ENCODE results near the gene LSM3.

The LSM3 gene

DNA sequence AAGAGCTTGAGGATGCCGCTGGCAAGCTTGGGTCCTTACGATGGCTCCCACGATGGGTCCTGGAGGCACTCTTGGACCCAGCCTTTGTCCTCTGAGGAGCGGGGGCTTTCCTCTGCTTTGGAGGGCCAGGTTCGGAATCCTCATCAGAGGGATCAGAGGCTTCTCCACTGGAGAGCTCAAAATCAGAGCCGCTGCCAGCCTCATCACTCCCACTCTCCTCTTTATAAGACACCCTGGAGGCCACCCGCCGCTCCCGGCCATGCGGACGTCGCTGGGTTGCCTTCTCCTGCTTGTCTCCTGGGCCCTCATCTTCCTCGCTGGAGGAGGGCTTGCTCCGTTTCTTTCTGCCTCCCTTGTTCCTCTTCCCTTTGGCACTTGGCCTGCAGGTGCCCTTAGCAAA lies 20.2 kb upstream of the LSM3 start:
- no peak for DNase-seq

DNA sequence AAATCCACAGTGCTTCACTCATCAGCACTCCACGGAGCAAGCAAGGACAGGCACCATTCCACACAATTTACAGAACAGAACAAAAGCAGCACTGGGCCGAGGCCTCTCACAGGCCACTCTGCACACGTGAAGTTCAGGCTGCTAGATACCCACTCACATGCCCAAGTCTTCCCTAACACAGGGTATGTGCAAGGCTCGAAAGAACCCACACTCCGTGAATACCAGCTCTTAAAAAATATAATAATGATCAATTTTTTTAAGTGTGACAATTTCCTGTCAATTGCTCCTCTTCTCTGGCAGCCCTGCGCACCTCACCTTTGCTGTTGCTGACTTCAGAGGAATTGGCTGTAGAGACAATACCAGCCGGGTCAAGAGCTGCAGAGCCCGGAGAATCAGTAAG lies 19.2 kb upstream of the LSM3 start:
- no peak for DNase-seq

DNA sequence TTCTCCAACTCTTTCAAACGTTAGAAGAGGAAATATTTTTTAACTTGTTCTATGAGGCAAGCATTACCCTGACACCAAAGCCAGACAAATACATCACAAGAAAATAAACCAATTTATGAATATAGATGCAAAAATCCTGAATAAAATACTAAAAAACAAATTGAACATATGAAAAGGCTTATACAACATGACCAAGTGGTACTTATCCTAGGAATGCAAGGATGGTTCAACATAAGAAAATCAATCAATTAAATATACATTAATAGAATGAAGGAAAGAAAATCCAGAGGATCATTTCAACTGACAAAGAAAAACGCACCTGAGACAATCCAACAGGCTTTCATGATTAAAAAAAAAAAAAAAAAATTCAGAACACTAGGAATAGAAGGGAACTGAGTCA lies 17.3 kb upstream of the LSM3 start:
- no peak for DNase-seq

DNA sequence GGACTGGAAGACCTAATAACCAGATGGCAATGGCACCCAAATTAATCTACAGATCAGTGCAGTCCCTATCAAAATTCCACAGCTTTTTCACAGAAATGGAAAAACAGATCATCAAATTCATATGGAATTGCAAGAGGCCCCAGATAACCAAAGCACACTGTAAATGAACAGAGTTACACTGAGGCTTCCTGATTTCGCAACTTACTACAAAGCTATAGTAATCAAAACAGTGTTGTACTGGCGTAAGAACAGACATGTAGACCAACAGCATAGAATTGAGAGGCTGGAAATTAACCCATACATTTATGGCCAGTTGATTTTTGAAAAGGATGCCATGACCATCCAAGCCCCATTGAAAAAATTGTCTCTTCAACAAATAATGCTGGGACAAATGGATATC lies 16.4 kb upstream of the LSM3 start:
- no peak for DNase-seq

DNA sequence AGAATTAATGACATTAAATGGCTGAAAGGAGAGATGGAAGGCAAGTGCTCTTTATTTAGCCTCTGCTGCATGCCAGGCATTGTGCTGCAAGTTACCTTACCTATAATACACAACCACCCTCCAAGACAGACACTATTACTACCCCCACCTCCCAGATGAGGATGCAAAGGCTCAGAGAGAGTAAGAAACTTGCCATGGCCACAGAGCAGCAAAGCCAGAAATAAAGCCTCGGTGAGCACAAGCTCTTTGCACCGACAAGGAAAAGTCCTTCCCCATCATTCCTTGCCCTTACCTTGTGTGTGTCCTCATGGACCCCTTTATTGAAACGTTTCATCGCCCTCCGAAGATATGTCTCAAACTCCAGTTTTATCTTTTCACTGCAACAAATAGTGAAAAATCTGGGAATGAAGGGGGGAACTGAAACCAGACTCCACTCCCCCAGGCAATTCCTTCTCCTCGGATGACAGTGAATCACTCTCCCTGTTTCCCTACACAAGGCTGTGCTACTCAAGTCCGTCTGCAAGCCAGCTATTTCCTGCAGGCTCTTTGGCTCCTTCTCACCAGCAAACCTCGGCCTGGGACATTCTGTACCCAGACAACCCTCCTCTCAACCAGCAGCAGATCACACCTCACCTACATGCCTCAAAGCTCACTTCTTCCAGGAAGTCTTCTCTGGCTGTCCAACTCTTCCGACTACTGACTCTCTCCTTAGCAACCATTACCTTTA lies 11.6 kb upstream of the LSM3 start:
- no peak for DNase-seq

DNA sequence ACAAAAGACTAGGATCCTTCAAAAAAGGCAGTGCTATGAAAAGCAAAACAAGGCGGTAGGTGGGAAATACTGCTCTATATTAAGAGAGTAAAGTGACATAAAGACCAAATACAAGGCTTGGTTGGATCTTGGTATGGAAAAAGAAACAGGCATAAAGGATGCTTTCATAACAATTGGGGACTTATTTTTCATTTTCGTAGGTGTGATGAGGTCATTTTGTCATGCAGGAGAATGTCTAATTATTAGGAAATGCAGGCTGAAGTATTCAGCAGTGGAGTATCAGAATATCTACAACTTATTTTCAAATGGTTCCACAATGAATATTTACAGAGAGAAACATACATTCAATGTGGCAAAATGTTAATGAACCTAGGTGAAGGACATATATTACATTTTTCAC lies 9.2 kb upstream of the LSM3 start:
- no peak for DNase-seq

DNA sequence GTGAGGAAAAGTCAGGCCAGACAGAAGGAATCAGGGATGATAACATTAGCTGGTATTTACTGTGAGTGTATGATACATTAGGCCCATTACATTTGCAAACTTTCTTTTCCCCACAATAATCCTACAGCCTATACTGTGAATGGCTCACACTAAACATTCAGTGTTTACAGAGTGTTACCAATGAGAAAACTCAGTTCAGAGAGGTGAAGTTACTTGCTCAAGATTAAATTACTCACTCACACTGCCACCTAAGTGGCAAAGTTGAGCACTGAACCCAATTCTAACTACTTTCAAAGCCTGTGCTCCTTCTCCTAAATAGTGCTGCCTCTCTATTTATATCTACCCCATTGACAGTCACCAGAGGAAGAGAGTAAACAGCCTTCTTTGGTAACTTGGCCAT lies 8.7 kb upstream of the LSM3 start:
- DNase-seq, result no peak

DNA sequence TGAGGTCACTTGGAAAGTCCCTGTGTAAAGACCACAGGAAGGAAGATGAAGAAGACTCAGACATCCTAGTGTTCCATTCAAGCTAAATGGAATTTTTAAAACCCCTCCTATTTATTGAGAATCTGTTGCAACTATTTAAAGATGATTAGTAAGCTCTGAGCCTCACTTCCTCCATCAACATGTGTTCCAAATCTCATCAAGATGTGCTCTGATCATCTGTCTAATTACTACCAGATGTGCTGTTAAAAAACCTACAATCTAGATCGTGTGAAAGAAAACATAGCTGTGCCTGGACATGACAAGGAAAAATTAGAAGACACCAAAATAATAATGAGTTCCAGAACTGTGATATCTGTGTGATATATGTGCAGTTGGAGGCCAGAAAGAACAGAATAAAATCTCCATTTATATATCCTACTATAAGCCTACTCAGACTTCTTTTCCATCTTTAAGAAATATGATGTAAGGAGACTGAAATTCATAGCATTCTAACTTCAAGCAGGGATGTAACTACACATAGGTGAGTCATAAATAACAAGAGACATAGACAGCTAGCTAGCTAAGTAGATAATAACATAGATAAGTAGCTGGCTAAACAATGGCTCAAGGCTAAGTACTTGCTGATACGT lies 8.0 kb upstream of the LSM3 start:
- DNase-seq, result no peak

DNA sequence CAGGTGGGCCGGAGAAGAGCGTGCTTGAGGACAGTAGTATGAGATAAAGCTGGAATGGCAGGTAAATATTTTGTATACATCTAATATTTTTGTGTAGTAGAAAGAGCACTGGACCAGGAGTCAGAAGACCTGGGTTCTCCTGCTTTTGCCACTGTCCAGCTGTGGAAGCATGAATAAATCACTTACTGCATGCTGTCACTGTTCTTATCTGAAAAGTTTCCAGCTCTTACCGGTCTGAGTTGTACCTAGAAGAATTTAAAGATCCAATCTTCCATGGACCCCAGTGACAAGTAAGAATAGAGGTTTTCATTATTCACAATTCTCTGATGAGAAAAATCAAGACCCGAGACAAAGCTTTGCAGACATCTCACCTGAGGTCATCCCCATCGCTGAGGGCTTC lies 6.1 kb upstream of the LSM3 start:
- no peak for DNase-seq

DNA sequence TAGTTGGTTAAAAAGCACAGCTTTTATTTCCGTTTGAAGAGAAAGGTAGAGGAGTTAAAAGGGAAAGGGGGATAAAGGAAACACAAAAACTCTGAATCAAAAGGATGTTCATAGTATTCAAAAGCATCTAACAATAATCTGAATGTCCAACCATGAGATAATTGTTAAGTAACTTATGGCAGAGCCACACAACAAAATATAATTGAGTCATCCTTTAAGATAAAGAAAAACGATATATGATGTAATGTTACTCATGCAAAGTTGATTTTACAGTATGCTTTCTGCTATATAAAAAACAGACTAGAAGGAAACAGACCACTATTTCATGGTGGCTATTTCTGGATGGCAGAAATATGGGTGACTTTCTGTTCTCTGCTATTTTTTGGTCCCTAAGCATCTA lies 4.1 kb upstream of the LSM3 start:
- no peak for DNase-seq

DNA sequence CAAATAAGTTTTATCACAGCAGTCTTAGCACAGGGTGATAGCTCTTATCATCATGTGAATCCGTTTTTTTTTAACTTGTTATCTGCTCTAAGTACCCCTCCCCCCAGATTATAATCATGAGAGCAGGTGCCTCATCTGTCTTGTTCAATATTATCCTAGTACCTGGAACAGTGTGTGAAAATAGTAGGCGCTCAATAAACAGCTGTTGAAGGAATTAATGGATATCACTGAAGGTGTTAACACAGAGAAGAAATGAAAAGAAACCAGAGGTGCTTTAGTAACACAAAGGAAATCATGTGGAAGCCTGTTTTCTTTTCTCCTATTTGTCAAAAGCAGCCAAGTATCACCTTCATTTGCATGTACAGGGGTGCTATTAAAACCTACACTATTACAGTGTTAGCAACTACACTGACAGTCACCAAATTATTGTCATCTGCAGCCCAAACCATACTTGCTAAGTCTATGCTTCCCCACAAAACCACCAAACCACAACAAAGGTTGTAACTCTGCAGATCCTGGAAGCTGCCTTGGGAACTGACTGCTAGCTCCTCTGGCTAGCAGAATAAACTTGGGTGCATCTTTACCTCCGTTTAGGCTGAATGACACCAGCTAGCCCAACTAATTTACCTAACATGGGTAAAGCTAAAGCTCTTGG lies 3.1 kb upstream of the LSM3 start:
- no peak for DNase-seq

DNA sequence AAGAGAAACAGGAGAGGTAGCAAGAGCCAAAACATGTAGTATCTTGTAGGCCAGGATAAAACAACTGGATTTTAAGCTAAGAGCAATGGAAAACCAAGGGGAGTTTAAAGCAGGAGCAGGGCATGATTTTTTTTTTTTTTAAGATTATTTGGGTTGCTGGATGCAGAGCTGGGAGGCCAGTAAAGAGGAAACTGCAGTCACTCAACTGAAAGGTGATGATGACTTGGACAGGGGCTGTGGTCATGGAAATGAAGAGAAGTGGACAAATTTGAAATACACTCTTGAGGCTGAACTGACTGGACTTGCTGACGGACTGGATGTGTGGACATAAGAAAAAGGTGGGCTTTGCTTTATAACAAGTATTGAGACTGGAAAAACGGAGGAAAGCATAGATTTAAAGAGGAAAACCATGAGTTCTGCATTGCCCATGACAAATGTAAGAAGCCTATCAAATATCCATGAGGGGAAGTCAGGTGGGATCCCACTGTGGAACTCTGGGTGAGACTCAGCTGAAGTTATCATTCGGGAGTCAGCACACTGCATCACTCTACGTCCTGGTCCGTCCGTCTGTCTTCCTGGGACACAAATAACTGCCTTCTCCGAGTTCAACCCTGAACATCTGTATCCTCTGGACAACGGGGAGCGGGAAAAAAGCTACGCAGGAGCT lies 904 bp upstream of the LSM3 start:
- DNase-seq, result no peak

DNA sequence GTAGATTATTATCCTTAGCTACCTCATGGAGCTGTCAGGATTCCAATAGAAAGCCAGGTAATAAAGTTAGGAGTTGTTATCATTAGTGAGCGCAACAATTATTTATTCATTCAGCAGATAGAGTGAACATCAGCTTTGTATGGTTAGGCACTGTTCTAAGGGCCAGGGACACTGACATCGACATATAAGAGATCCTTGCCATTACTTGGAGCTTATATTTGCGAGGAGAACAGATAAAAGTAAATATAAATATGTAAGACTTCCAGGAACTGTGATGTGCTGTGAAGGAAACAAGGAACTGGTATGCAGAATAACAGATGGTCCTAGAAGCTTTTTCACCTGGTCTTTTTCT lies 473 bp downstream of the LSM3 start:
- DNase-seq, result no peak

DNA sequence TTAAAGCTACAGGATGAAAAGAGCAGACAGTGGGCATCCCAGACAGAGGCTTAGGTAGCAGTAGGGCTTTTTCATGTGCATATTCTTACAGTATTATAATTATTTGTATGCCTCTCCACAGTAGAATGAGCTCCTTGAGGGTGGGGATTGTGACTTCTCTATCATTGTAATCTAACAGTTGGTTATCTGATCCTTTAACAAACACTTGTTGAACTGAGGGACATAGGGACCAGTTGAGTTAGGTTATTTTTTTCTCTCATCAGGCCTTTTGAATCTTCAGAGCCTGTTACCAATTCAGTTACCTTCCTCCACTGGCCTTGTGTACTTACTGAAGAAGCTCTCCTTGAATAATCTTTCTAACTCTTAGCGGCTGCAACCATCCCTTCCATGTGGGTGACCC lies 1.2 kb downstream of the LSM3 start:
- no peak for DNase-seq

DNA sequence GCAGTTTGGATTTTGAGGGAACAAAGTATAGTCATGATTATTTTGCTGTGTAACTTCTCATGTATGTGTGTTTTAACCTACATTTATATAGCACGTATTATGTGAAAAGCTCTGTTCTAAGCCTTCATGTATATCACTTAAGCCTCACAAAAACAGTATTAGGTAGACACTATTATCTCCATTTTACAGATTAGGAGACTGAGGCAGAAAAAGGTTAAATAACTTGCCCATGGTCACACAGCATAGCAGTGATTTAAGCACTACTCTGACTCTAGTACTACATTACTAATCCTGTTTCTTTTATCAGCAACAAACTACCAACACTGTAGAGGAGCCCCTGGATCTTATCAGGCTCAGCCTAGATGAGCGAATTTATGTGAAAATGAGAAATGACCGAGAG lies 2.6 kb downstream of the LSM3 start:
- no peak for DNase-seq

DNA sequence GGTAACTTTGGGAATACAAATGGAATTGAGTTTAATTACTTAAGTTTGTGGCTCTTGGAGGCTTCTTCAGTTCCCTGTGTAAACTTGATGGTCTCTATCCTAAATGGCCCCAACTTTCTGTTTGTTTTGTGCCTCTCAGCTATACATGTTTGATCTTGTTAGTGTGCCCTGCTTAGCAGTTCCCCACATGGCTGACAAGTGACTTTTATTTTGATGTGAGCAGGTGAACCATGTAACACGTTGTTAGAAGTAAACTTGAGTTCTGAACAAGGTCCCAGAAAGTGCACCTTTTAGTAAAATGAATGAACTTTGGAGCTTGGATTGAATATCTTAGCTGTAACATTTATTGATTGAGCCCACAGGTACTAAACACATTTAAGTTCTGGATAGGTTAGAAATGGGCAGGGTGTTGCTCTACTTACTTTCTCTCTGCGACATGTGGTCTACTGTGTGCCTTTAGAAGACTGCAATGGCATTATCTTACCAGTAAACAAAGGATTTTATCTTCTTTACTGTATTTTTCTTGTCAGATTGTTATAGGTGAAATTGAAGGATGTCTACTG lies 4.5 kb downstream of the LSM3 start:
- DNase-seq, result no peak

DNA sequence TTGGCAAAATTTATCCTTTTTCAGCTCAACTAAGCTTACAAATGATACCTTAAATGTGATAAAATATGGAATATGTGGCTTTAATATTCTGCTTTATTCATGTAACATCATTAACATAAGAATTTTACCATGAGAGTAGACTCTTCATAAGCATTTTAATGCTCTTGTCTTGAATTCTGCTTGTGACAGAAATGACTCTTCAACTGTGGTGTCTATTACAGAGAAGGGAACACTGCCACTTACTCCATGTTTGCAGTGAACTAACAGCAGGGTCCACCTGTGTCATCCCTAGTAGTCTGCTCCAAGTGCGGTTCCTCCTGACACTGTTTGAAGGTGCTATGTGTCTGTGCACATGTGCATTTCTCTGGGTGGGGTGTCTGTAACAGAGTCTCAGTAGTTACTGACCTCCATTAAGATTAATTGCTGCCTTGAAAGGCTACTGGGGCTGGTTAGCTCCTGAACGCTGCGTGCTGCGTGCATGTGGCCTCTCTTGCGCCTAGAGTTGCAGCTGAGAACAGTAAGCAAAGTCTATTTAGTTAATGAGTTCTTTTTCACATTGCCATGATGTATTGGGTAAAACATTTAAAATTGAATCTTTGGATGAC lies 8.3 kb downstream of the LSM3 start:
- DNase-seq, result no peak

DNA sequence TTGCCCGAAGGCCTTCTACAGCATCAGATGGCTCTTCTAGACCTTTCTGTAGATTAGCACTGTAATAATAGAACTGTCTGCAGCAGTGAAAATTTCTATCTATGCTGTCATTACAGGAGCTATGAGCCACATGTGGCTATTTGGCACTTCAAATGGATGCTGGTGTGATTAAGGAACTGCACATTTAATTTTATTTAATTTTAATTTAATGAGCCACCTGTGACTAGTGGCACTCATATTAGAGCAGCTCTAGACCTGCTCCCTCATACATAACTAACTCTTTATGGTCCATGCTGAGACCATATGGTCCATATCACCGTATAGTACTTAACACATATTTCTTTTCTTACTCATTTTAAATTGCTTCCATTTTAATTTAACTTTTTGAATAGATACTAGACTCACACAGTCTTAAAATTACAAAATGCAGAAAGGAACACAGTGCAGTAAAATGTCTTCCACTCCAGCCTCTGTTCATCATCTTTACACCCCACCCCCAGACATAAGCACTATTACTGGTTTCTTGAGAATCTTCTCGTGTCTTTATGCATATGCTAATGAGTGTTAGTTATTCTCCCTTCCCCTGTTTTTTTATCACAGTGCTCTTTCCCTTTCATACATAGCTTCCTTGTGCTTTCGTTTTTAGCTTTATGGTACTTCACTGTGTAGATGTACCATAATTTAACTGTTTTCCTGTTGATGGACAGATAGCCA lies 9.6 kb downstream of the LSM3 start:
- DNase-seq, result no peak

DNA sequence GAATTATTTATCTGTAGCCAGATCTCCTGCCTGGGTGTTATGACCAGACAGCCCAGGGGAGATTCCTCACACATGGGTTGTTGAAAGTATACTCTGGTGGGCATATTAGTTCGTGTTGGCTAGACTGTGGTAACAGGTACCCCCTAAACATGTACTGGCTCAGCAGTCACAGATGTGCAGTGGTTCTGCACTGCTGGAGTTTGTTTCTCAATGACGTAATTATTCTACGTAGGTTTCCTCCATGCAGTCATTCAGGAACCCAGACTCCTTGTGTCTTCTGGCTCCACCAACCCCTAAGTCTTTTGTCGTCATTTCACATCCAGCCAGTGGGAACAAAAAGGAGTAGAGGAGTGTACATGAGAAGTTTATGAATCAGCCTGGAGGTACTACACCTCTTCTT lies 16.2 kb downstream of the LSM3 start:
- no peak for DNase-seq

DNA sequence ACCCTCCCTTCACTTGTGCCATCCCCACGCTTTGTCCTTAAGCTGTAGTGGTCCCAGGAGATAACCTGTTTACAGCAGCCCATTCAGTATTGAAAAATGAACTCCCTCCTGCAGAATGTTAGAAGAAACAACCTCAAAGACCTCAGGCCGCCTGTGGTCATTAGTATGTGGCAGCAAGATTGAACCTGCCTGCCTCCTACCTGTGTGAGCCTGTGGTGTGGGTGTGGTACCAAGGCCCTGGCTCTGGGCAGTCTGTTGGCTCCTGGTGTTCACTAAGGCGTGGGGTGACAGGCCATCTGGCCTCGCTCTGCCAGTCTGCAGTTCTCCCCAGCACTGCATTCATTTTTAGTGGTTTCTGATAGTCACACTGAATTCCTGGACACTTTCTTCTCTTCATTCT lies 21.0 kb downstream of the LSM3 start:
- DNase-seq, result no peak

DNA sequence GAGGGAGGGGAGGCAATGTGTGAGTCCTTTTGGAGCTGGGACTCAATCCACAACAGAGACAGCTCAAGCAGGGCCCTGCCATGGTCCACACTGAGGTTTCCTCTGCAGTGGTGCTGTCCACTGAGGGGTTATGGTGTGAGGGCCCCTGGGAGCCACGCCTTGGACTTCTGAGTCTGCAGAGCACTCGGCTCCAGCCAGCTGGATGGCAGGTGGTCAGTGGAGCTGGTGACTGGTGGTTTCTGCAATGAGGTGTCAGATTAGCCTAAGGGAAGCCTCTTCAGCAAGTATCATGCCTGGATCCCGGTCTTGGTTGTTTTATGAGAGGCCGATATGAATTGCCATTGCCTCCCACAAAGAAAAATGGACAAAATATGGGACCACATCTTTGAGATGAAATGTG lies 21.7 kb downstream of the LSM3 start:
- no peak for DNase-seq

DNA sequence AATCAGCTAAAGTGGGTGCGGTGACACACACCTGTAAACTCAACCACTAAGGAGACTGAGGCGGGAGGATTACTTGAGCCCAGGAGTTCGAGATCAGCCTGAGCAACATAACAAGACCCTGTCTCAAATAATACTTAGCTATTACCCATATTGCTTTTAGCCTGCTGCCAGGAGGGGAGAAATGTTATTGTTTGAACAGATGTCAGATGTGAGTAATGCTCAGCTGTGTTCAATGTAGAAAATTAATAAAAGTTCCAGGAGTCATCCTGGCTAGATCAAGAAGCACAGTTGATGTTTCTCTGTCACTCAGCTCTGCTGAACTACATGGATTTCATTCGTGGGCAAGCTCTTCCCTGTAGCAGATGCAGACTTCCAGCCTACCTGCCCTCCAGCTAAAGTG lies 22.2 kb downstream of the LSM3 start:
- no peak for DNase-seq

Measured in left hindlimb (tissue), 1 donor.